ENCODE results near the gene PLRG1.

PLRG1 gene

DNA sequence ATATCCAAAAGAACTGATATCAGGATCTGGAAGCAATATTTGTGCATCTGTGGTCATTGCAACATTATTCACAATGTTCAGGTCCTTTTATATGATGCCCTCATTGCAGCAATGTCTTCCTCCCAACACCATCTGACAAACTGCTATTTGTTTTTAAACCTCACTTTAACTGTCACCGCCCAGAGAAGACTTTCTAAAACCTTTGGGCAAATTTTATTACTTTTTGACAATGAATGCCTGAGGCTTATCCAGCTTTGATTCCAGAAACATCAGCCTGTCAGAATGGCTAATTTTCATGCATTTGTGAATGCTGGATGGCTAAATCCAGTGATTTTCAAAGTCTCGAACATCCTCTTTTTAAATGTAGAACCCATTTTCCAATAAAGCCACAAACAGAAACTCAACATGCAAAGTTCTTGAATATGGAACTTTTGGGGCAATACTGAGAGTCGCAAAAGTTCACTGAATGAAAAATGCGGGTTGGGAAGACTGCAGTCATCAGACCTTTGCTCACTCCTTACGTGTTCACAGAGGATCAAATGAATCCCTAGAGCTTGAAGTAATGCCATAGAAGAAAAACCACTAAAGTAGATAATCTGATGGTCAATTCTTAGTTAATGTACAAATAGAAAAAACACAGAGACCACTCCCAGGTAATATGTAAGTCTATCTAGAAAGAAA lies 23.1 kb upstream of the PLRG1 start:
- DNase-seq, result no peak

DNA sequence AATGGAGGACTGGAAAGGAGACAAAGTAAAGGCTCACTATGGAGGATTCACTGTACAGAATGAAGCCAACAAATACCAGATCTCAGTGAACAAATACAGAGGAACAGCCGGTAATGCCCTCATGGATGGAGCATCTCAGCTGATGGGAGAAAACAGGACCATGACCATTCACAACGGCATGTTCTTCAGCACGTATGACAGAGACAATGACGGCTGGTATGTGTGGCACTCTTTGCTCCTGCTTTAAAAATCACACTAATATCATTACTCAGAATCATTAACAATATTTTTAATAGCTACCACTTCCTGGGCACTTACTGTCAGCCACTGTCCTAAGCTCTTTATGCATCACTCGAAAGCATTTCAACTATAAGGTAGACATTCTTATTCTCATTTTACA lies 19.4 kb upstream of the PLRG1 start:
- no peak for DNase-seq

DNA sequence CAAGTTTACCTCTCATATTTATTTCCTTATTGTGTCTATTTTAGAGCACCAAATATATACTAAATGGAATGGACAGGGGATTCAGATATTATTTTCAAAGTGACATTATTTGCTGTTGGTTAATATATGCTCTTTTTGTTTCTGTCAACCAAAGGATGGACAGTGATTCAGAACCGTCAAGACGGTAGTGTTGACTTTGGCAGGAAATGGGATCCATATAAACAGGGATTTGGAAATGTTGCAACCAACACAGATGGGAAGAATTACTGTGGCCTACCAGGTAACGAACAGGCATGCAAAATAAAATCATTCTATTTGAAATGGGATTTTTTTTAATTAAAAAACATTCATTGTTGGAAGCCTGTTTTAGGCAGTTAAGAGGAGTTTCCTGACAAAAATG lies 18.8 kb upstream of the PLRG1 start:
- no peak for DNase-seq

DNA sequence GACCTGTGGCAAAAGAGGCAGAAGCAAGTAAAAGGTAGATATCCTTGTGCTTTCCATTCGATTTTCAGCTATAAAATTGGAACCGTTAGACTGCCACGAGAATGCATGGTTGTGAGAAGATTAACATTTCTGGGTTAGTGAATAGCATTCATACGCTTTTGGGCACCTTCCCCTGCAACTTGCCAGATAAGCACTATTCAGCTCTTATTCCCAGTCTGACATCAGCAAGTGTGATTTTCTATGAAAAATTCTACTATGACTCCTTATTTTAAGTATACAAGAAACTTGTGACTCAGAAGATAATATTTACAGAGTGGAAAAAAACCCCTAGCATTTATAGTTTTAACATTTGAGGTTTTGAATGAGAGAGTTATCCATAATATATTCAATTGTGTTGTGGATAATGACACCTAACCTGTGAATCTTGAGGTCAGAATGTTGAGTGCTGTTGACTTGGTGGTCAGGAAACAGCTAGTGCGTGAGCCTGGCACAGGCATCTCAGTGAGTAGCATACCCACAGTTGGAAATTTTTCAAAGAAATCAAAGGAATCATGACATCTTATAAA lies 16.5 kb upstream of the PLRG1 start:
- no peak for DNase-seq

DNA sequence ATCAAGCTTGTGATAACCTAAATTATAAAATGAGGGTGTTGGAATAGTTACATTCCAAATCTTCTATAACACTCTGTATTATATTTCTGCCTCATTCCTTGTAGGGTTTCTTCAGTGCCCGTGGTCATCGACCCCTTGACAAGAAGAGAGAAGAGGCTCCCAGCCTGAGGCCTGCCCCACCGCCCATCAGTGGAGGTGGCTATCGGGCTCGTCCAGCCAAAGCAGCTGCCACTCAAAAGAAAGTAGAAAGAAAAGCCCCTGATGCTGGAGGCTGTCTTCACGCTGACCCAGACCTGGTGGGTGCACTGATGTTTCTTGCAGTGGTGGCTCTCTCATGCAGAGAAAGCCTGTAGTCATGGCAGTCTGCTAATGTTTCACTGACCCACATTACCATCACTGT lies 15.5 kb upstream of the PLRG1 start:
- DNase-seq, result no peak

DNA sequence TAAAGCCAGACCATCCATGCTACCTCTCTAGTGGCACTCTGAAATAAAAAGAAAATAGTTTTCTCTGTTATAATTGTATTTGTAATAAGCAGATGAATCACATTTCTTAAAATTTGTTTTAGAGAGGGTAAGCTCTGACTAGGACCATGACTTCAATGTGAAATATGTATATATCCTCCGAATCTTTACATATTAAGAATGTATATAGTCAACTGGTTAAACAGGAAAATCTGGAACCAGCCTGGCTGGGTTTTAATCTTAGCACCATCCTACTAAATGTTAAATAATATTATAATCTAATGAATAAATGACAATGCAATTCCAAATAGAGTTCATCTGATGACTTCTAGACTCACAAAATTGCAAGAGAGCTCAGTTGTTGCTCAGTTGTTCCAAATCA lies 14.1 kb upstream of the PLRG1 start:
- DNase-seq, result no peak

DNA sequence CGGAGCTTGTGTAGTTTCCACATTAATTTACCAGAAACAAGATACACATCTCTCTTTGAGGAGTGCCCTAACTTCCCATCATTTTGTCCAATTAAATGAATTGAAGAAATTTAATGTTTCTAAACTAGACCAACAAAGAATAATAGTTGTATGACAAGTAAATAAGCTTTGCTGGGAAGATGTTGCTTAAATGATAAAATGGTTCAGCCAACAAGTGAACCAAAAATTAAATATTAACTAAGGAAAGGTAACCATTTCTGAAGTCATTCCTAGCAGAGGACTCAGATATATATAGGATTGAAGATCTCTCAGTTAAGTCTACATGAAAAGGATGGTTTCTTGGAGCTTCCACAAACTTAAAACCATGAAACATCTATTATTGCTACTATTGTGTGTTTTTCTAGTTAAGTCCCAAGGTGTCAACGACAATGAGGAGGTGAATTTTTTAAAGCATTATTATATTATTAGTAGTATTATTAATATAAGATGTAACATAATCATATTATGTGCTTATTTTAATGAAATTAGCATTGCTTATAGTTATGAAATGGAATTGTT lies 12.6 kb upstream of the PLRG1 start, which contains the start of gene FGB:
FGB (plus strand) TSS at position 315 of the 558 bp plus-strand sequence; CDS start at position 323, 8 bp downstream.
- DNase-seq, result no peak

DNA sequence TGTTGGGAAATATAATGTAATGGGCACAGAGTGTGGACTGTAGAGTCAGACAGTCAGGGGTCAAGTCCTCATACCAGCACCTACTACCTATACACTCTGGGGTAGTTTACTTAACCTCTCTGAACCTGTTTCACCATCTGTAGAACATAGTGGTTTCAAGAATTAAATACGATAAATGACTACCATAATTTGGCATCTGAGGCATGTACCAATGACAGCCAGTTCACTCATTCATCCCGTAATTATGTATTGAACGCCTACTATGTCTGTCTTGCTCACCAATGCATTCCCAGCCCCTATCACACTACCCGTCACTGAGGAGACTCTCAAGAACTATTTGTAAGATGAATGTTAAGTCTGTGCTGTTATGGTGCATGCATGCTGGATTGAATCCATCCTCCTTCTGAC lies 10.6 kb upstream of the PLRG1 start:
- no peak for DNase-seq

DNA sequence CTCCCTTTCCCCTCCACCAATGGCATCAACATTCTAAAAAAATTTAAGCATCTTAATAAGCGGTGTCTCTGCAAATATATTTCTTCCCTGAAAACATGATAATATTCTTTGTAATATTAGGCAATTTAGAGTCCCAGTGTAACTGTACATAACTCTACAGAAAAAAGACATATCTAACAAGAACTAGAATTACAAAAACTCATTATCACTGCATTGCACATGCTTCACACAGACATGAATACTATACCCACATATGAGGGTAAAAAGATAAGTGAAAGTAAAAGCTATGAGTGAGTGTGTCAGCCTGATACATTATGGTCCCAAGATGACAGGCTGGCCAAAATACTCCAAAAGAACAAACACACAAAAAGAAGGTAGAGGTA lies 10.2 kb upstream of the PLRG1 start:
- DNase-seq, result no peak

DNA sequence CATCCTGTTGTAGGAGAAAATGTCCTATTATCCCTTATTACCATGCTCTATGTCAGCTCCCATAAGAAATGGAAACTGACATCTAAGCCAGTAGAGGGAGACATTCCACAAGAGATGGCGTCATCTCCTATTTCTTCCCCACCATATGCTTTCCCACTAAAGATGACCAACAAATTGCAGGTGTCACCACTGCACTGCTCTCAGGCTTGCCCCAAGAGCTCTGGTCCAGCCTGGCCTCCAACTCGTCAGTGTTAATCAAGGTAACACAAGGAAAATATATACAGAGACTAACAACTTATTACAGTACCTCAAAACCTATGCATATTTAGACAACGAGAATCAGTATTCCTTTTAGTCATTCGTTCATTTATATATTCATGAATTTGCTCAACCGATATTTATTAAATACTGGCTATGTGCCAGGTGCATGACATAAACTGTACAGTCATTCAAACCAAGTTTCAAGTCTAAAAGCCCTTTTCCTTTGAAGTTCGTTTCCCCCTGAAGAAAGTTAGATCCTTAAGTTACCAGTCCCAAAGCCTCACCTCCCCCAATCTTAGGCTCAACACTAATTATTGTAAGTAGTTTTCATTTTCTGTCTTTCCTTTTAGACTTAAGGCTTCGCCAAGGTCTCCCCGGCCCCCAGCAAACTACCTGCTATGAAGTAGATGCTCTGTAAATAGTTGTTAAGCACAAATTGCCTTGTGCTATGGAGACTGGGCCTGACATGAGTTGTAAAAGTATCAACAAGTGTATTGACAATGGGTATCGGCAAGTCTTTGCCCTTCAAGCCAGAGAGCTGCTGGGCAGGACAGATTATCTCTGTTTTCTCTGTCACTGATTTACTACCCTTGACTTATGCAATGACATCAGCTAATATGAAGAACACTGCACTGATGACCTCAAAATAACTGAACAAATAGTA lies 9.6 kb upstream of the PLRG1 start:
- peak in 1 of 2 donors; percentile 32 for DNase-seq

DNA sequence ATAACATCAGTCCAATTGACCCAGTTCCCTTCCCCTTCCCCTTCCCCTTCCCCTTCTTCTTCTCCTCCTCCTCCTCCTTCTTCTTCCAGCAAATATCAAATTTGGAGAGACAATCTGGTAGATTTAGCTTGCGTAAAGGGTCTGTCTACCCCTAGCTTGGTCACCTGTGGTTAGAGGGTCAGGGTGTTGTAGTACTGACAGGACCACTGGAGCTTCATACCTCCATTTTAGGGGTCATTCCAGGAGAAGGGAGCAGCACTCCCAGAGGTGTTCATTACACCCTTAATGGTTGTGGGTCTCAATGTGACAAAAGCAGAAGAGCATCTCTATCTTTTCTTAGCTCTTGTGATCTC lies 8.9 kb upstream of the PLRG1 start:
- no peak for DNase-seq

DNA sequence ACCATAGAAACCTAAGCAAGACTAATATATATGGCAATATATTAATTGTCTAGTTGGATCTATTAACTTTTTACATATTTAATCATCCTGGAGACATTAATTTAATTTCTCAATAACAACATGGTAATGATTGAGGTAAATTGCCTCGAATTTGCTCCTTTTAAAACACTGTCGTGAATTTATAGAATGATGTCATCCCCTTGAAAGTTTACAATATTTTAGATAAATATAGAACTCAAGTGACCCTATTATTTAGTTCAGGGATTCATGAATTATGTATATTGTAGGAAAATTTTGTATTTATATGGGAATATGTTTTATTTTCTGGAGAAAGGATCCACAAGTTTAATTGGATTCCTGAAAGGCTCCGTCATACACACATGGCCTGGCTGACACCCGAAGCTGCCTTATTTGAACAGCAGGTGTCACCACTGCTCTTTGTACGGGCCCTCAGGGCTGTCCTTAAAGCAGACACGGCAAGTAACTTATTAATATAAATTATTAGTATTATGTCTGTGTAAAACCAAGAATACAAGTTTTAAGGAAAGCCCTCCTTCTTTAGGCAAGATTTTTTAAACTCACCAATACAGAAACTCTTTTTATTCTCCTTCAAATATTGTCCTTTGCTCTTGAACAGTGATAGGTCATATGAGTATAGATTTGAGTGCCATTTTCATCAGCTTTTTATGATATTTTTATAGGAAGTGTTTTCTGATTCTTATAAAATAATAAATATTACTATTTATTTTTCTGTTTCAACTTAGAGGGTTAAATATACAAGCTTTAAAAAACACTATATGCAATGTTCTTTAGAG lies 1.9 kb upstream of the PLRG1 start:
- peak; percentile 77 to 81 for DNase-seq

DNA sequence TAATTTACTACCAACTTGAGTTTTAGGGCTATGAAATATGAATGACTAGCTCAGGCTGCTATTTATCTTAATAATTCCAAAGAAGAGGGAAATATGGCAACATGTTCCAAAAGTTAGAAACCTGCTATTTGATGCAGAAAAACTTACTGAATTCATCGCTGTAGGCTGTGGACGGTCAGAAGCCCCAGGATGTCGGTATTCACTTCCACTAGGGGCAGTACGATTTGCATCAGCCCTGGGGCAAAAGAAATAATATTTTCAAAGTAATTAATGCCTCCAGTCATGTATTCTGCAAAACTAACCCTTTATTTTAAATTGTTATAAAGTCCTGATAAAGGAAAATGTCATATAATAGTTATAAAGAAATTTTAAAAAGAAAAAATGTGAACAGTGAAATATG lies 4.5 kb downstream of the PLRG1 start:
- DNase-seq, result no peak

DNA sequence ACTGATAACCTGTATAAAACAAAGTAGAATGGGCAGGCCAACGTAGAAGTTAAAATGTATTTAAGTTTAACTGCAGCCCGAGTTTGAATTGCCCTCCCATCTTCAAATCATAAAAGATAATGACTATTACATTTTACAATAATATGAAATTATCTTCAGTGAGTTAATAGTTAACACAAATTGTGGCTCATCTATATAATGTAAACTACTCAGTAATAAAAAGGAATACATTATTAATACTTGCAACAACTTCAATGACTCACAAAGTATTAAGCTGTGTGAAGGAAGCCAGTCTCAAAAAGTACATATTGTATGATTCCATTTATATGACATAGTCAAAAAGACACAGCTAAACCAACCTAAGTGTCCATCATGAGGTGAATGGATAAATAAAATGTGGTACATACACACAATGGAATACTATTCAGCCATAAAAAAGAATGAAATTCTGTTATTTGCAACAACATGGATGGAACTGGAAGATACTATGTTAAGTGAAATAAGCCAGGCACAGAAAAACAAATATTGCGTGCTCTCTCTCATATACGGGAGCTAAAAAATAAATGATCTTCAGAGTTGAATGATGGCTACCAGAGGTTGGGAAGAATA lies 7.8 kb downstream of the PLRG1 start:
- no peak for DNase-seq

DNA sequence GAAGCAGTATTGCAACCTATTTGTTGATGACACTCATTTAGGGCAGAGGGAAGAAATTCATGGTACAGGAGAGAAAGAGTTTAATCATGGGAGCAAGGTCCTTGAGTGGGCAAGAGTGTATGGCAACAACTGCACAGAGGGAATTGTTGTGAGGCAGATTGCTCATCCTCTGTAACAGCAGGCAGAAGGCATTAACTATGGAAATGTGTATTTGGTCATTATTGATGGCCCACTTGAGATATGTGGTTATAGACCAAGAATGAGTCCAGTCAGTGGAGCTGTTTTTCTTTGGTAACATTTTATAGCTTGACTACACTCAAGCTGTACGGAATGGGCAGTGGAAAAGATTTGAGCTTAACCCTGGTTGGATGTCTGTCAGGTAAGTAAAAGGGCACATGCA lies 15.9 kb downstream of the PLRG1 start:
- no peak for DNase-seq

DNA sequence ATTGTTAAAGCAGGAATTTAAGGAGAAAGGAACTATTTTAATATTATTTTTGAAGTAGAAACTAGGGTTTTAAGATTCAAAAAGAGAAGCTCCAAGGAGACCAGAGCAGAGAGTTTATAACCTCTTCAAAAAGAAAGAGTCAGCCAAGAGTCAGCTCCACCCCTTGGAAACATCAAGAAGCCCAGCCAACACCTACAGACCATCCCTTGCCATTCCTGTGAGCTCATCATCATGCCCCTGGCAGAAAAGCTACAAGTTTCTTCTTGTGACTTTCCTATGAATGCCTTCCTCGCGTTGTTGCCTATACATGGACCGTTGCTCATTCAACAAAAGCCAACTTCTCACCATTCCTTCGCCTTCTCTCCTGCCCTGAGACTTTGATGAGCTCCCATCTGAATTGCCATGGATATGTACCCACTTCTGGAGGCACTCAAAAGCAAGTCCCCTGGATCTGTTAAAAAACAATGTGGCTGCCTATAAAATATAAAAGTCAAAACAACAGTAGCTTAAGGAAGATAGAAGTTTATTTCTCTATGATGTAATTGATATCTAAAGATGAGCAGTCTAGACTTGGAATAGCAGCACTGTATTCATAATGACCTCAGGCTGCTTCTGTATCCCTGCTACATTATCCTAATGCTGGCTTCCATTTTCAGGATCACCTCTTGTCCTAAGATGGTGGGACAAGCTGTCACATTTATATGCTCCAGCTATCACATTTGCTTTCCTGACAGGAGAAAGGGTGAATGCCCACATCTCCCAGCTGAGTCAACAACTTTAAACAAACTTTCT lies 20.3 kb downstream of the PLRG1 start:
- DNase-seq, result no peak

DNA sequence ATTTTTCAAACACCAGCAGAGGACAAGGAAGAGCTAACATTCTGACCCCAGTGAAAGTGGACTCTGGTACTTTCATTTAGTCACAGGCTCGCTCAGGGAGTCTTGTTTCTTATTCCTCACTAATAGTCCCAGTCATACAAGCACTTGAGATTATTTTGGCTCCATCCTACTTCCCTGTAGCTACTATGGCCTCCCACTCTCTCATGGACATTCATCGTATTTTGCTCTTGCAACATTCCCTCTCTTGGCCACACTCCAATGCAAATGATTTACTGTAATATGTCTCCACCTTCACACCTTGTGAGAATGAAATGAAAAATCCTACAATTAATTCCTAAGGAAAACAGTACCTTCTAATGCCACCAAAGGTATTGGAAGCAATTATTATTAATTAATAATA lies 21.3 kb downstream of the PLRG1 start:
- DNase-seq, result no peak

DNA sequence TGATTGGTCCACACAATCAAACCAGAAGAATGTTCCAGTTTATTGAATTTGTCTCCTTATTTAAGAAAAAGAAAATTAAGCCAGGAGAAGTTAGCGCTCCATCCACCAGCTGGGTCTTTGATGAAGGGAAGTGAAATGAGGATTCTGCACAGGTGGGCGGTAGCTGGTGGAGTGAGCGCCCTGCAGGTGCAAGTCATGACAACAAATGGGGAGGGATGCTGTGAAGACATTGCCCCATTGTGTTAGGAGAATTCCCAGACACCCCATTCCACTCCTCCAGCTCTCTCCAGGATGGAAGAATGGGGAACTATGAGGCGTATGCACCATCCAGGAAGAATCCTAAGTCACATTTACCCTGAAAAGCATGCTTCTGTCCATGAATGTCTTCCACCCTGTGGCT lies 22.9 kb downstream of the PLRG1 start:
- DNase-seq, result no peak

DNA sequence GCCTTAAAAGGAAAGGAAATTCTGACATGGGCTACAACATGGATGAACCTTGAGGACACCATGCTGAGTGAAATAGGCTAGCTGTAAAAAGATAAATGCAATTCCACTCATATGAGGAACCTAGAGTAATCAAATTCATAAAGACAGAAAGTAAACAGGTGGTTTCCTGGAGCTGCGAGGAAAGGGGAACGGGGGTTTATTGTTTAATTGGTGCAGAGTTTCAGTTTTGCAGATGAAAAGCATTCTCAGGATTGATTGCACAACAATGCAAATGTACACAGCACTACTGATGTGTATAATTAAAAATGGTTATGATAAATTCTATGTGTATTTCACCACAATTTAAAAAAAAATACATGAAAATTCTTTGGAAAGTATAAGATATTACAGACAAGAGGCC lies 24.0 kb downstream of the PLRG1 start:
- no peak for DNase-seq

DNA sequence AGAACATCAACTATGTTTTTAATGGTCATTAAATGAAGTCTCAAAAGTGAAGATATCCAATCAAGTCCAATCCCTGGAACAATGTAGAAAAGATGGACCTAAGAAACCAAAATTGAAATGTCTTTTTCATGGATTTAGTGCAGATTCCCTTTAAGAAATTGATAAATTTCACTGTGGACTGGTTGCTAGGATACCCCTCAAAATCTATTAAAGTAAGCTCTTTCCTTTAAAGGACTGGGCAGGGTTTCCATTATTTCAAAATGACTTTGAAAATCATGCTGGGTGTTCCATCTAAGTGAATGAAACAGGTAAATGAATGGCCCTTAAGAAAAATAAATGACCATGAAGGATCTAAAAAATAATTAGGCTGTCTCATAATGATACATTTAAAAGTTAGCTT lies 28.6 kb downstream of the PLRG1 start:
- no peak for DNase-seq

DNA sequence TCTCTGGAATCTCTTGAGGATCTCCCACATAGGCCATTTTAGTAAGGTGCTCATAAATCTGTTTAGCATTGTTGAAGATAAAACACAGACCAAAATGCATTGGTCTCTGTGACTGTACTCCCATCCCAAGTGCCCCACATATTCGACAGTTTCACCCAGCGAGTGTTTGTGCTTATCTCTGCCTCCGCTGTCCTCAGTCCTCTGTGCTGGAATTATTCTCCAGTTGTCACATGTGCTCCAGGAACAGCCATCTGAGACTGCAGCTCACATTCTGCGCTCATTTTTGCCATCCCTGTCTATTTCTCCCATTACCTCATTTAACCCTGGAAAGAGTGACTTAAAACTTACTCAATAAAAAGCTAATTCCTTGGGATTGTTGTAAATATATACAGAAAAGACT lies 31.0 kb downstream of the PLRG1 start:
- no peak for DNase-seq

DNA sequence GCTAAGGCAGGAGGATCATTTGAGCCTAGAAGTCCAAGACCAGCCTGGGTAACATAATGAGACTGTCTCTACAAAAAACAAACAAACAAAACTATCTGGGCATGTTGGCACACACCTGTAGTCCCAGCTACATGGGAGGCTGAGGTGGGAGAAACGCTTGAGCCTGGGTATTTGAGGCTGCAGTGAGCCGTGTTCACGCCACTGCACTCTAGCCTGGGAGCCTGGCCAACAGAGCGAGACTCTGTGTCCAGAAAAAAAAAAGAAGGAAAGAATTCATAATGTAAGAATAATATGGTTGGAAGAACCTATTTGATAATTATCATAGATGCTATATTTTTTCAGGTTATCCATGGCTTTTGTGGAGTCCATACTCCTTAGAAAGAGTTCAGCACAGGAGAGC lies 32.6 kb downstream of the PLRG1 start:
- DNase-seq, result no peak
